ENCODE results near the gene ST8SIA2. TPM values are rescaled to one million over a fixed set of nuclear protein-coding genes. Genes with fewer than 3 reads are reported as not detected.
A peak's percentile ranks its signal among the peaks of the same experiment; 100 is the strongest.
"Not testable (repeated sequence)": the region's sequence is repeated elsewhere in the genome, so short reads cannot be mapped to it uniquely, and the experiment has no call there.

Gene ST8SIA2
- total RNA-seq, 1 donor from 2014 or later = 13.6 TPM

GRCh38 chr15:92473756-92474155, 80.1 kb downstream of the ST8SIA2 start:
- H3K9ac ChIP-seq = no peak overlapping the region
- no peaks in the 10 kb centered on the region for H3K36me3 Mint-ChIP-seq
- H3K27ac Mint-ChIP-seq = no peak overlapping the region
- no peaks in the 10 kb centered on the region for H3K4me1 ChIP-seq
- peaks cover 4% of the 10 kb centered on the region for H3K9me3 Mint-ChIP-seq
- H3K4me3 Mint-ChIP-seq = no peak overlapping the region
- H3F3A ChIP-seq (ENCODE audit: low read depth) = no peaks in the 10 kb centered on the region
- H2AFZ ChIP-seq (replicated peaks) = no peak overlapping the region
- no peaks in the 10 kb centered on the region for H4K20me1 ChIP-seq (ENCODE audit: low read depth)
- no peak overlapping the region for H3K27ac ChIP-seq
- no peak overlapping the region for H3K4me2 ChIP-seq
- H3K36me3 ChIP-seq = no peaks in the 10 kb centered on the region
- DNase-seq (ENCODE audit: low spot score) = no peak
- no peaks in the 10 kb centered on the region for H3K79me2 ChIP-seq (ENCODE audit: low read depth)
- TF ChIP-seq CTCF (IDR thresholded peaks at IDR 0.05) (no peak), EZH2phosphoT487 (IDR thresholded peaks at IDR 0.05) (no peak), EZH2 (IDR thresholded peaks at IDR 0.05) (no peak)
- peaks cover 7% of the 10 kb centered on the region for H3K27me3 Mint-ChIP-seq (ENCODE audit: insufficient read depth, low read depth)
- H3K27me3 ChIP-seq = no peaks in the 10 kb centered on the region
- no peak overlapping the region for H3K4me3 ChIP-seq
- no peaks in the 10 kb centered on the region for H3K9me3 ChIP-seq (ENCODE audit: low read depth)
- H3K4me1 Mint-ChIP-seq = peaks cover 32% of the 10 kb centered on the region

DNA sequence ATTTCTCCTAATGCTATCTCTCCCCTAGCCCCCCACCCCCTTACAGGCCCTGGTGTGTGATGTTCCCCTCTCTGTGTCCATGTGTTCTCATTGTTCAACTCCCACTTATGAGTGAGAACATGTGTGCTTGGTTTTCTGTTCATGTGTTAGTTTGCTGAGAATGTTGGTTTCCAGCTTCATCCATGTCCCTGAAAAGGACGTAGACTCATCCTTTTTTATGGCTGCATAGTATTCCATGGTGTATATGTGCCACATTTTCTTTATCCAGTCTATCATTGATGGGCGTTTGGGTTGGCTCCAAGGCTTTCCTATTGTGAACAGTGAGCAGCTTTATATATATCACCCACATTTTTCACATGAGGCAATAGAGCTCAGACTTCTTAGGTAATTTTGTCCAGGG, 86.0 kb downstream of the ST8SIA2 start:
- not testable (repeated sequence) for H4K20me1 ChIP-seq (ENCODE audit: low read depth); H3K27me3 ChIP-seq; DNase-seq (ENCODE audit: low spot score); H3K36me3 ChIP-seq; H3K36me3 Mint-ChIP-seq; H3K4me3 Mint-ChIP-seq; H3K4me3 ChIP-seq; H3K27ac ChIP-seq; H3K9me3 Mint-ChIP-seq; H3K79me2 ChIP-seq (ENCODE audit: low read depth); H3K9me3 ChIP-seq (ENCODE audit: low read depth); H3K4me1 ChIP-seq; H3K9ac ChIP-seq; H2AFZ ChIP-seq (replicated peaks); H3K4me2 ChIP-seq; H3K27ac Mint-ChIP-seq; H3K27me3 Mint-ChIP-seq (ENCODE audit: insufficient read depth, low read depth); H3K4me1 Mint-ChIP-seq; H3F3A ChIP-seq (ENCODE audit: low read depth)

DNA sequence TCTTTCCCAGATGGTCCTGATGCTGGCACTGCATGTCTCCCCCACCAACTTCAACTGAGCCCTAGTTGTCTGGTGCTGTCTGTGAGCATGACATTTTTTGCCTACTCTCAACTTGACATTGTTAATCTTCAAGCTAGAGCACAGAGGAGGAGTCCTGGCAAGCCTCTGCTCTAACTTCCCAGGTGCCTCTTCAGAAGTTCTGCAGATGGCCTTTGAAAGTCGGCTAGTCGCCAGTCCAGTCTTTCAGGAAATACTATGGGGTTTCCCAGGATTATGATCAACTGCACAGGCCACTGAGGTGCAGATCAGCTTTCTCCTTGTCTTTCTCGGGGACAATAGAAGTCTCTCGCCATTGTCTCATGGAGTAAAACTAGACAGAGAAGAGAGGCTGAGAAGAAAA, 86.7 kb downstream of the ST8SIA2 start:
- Mint-ChIP-seq H3K4me1 (peaks cover 6% of the 10 kb centered on the region), H3K27ac (peak overlapping the region; percentile 6), H3K4me3 (no peak overlapping the region), H3K9me3 (peaks cover 3% of the 10 kb centered on the region), H3K36me3 (no peaks in the 10 kb centered on the region), H3K27me3 (ENCODE audit: insufficient read depth, low read depth) (peaks cover 7% of the 10 kb centered on the region)
- Histone ChIP-seq H3K4me1 (no peaks in the 10 kb centered on the region), H3K9me3 (ENCODE audit: low read depth) (no peaks in the 10 kb centered on the region), H3F3A (ENCODE audit: low read depth) (no peaks in the 10 kb centered on the region), H3K27ac (no peak overlapping the region), H4K20me1 (ENCODE audit: low read depth) (no peaks in the 10 kb centered on the region), H3K9ac (no peak overlapping the region), H3K4me2 (no peak overlapping the region), H3K79me2 (ENCODE audit: low read depth) (no peaks in the 10 kb centered on the region), H3K36me3 (no peaks in the 10 kb centered on the region), H3K4me3 (no peak overlapping the region), H3K27me3 (no peaks in the 10 kb centered on the region), H2AFZ (replicated peaks) (no peak overlapping the region)
- DNase-seq (ENCODE audit: low spot score) = no peak
- no peak for TF ChIP-seq EZH2 (IDR thresholded peaks at IDR 0.05)
- no peak for TF ChIP-seq EZH2phosphoT487 (IDR thresholded peaks at IDR 0.05)
- no peak for TF ChIP-seq CTCF (IDR thresholded peaks at IDR 0.05)

GRCh38 chr15:92485441-92485840, 91.8 kb downstream of the ST8SIA2 start:
- no peaks in the 10 kb centered on the region for H4K20me1 ChIP-seq (ENCODE audit: low read depth)
- Mint-ChIP-seq H3K4me1 (no peaks in the 10 kb centered on the region), H3K27me3 (ENCODE audit: insufficient read depth, low read depth) (peaks cover 3% of the 10 kb centered on the region), H3K36me3 (no peaks in the 10 kb centered on the region), H3K4me3 (no peak overlapping the region), H3K27ac (no peak overlapping the region), H3K9me3 (peaks cover 15% of the 10 kb centered on the region)
- H3K4me1 ChIP-seq = no peaks in the 10 kb centered on the region
- H3F3A ChIP-seq (ENCODE audit: low read depth) = no peaks in the 10 kb centered on the region
- TF ChIP-seq EZH2phosphoT487 (IDR thresholded peaks at IDR 0.05) = no peak
- H3K9me3 ChIP-seq (ENCODE audit: low read depth) = no peaks in the 10 kb centered on the region
- no peaks in the 10 kb centered on the region for H3K27me3 ChIP-seq
- no peaks in the 10 kb centered on the region for H3K79me2 ChIP-seq (ENCODE audit: low read depth)
- no peak overlapping the region for H3K27ac ChIP-seq
- H2AFZ ChIP-seq (replicated peaks) = no peak overlapping the region
- peaks cover 4% of the 10 kb centered on the region for H3K36me3 ChIP-seq
- H3K4me3 ChIP-seq = no peak overlapping the region
- no peak overlapping the region for H3K4me2 ChIP-seq
- H3K9ac ChIP-seq = no peak overlapping the region
- no peak for DNase-seq (ENCODE audit: low spot score)

All from neural progenitor cell (in vitro differentiated cells).